GM10266 (cell line): ENCODE measurements around the gene LRIG2.
"Not testable (repeated sequence)": the region's sequence is repeated elsewhere in the genome, so short reads cannot be mapped to it uniquely, and the experiment has no call there.

Experiments used
- DNase-seq: peaks from one replicate; pipeline ENCODE4 v3.0.0; 2012; ENCODE audit errors: extremely low spot score
- TF ChIP-seq, protein P1 (sequence below): IDR thresholded peaks from 2 replicates; pipeline ENCODE4 v1.5.1; 2012; ENCODE audit warnings: mild to moderate bottlenecking, low read depth; ENCODE audit not compliant: control insufficient read depth, insufficient read depth; ENCODE audit errors: missing control alignments

Gene LRIG2

DNA sequence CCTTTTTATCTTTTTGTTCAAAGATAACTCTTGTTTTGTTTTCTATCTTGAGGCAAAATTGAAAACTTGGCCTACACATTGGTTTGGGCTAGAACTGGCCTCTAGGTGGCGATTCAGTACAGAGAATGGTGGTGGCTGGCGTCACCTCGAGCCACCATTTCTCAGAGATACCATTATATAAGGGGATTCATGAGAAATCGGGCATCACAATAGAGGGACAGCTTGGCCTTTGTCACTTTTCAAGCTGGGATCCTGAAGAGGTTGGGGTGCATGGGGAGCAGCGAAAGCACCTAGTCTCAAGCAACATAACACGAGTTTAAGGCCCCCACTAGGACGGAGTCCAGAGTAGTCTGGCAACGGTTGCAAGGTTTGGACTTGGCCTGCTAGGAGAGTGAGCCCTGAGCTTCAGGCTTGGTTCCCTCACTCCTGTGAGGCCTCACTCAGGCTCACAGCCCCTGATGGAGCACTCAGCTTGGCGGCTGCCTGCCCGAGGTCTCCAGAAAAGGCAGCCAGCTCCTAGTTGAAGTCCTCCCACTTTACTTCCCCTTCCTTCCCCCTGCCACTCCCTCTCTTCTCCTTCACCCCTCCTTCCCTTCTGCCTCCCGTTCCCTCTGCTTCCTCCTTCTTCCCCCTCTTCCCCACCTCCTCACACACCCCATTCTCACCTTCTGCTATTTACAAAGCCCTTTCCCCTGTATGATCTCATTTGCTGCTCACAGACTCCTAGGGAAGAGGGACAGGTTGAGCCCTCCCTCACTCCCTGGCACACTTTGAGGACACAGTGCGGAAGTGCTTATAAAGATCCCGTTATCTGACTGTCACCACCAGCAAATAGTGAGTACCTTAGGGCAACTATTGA, 67.8 kb downstream of the LRIG2 start:
- TF ChIP-seq, protein P1, sequence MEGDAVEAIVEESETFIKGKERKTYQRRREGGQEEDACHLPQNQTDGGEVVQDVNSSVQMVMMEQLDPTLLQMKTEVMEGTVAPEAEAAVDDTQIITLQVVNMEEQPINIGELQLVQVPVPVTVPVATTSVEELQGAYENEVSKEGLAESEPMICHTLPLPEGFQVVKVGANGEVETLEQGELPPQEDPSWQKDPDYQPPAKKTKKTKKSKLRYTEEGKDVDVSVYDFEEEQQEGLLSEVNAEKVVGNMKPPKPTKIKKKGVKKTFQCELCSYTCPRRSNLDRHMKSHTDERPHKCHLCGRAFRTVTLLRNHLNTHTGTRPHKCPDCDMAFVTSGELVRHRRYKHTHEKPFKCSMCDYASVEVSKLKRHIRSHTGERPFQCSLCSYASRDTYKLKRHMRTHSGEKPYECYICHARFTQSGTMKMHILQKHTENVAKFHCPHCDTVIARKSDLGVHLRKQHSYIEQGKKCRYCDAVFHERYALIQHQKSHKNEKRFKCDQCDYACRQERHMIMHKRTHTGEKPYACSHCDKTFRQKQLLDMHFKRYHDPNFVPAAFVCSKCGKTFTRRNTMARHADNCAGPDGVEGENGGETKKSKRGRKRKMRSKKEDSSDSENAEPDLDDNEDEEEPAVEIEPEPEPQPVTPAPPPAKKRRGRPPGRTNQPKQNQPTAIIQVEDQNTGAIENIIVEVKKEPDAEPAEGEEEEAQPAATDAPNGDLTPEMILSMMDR, result peak; percentile 81
- DNase-seq, result peak; percentile 65

GRCh38 chr1:113141650-113142473, 68.9 kb downstream of the LRIG2 start:
- TF ChIP-seq, protein P1, result no peak
- DNase-seq, result no peak

- DNase-seq, result no peak
- TF ChIP-seq, protein P1, result no peak
Observed at GRCh38 chr1:113142791-113143190, 69.8 kb downstream of the LRIG2 start.

DNA sequence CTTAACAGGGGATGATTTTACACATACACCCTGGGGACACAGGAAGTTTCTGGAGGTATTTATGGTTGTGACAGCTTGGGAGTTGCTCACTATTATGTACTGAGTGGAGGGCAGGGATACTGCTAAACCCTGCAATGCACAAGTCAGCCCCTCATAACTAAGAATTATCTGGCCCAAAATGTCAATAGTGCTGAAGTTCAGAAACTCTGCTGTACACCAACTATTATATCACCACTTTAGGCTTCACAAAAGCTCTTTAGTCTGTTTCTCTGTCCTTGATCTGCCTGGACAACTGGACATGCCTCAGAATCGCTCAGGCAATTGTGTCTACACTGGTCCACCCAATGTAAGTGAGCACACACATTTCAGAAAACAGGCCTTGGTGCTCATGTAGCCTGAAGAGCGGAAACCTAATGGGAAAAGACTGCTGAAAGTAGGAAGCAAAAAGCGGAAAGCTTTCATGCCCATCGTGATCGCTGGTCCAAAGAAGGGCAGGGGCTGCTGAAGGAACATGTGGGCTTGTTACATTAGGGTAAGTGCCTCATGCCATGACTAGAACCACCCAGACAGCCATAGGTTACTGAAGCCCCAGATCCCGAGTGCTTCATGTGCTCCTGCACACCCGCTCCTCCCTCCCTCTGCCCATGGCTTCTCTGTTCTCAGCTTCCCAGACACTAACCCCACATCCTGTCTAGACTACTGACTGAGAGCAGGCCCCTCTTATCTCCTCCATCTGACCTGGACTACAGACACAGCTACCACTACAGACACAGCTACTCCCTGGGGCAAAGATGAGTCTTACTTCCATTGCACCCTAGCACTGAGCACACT, 73.5 kb downstream of the LRIG2 start:
- TF ChIP-seq, protein P1, result no peak

DNA sequence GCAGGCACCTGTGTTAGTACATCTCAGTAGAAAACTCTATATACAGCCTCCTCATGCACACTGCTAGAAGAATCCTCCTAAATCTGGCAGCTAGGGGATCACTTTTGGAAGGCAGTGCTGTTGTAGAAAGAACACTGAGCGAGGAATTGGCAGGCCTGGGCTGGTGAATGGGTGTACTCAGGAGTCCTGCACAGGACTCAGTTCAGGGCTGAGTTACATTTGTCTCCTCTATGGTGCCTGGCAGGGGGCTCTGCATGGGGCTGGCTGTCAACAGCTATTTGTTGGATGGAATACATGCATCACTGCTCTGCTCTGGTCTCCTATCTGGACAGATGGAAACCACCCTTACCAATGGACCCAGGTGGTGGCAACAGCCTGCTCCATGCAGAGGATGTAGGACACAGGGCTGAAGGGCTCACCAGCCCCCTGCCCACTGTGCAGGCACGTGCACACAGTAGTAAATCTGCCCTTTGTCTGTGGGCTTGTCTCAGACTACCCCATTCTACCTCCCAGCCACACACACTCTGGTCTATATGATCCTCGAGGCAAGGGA, 74.2 kb downstream of the LRIG2 start:
- TF ChIP-seq, protein P1, result no peak
- DNase-seq, result no peak

More for the DNA sequence above, 73.5 kb downstream of the LRIG2 start:
- DNase-seq, result no peak

- TF ChIP-seq, protein P1, result no peak
- no peak for DNase-seq
Observed at GRCh38 chr1:113147826-113148225, 74.8 kb downstream of the LRIG2 start.

- DNase-seq, result not testable (repeated sequence)
Observed at GRCh38 chr1:113150494-113150893, 77.5 kb downstream of the LRIG2 start.
